Mucosa of stomach (tissue), 1 donor: ENCODE data around the gene KIF5B.

ENCODE experiments used
- H3K27me3 ChIP-seq: one replicate; pipeline ENCODE4 v1.7.0; 2013; ENCODE audit warnings: mild to moderate bottlenecking, low read length; ENCODE audit not compliant: control insufficient read depth, insufficient read depth
- H3K36me3 ChIP-seq: one replicate; pipeline ENCODE4 v1.7.0; 2013; ENCODE audit warnings: low read length; ENCODE audit not compliant: control insufficient read depth, insufficient read depth
- H3K4me1 ChIP-seq: one replicate; pipeline ENCODE4 v1.7.0; 2013; ENCODE audit warnings: mild to moderate bottlenecking, low read length; ENCODE audit not compliant: control insufficient read depth, insufficient read depth
- H3K4me3 ChIP-seq: one replicate; pipeline ENCODE4 v1.7.0; 2013; ENCODE audit warnings: low read length
- H3K9ac ChIP-seq: one replicate; pipeline ENCODE4 v1.7.0; 2013; ENCODE audit warnings: mild to moderate bottlenecking, low read length, moderate library complexity
- H3K9me3 ChIP-seq: one replicate; pipeline ENCODE4 v1.7.0; 2013; ENCODE audit warnings: mild to moderate bottlenecking, low read length, moderate library complexity; ENCODE audit not compliant: control insufficient read depth
- donor health status: Pancreatic carcinoma.

Gene KIF5B

GRCh38 chr10:32038777-32039176 lies 17.4 kb downstream of the KIF5B start:
- Histone ChIP-seq H3K4me3 (no peak overlapping the region), H3K9ac (no peak overlapping the region), H3K9me3 (no peaks in the 10 kb centered on the region), H3K27me3 (no peaks in the 10 kb centered on the region), H3K36me3 (peaks cover 5% of the 10 kb centered on the region), H3K4me1 (peaks cover 6% of the 10 kb centered on the region)

DNA sequence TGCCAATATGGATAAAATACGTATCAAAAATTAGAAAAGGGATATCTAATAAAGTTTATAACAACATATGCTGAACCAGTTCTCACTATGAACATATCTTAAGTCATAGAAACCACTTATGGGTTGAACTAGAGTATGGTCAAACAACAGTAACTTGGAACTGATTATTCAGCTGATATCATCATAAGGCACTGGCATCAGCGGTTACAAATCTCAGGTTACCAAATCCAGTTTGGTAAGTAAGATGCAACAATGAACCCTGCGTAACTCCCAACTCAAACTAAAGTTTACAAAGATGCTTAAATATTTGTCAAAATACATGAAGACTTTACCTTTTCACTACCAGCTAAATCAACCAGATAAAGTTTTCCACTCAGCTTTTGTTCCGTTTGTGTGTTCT lies 19.3 kb downstream of the KIF5B start:
- H3K9me3 ChIP-seq, result no peaks in the 10 kb centered on the region
- H3K4me3 ChIP-seq, result no peak overlapping the region
- H3K36me3 ChIP-seq, result peaks cover 4% of the 10 kb centered on the region
- H3K27me3 ChIP-seq, result no peaks in the 10 kb centered on the region
- H3K9ac ChIP-seq, result no peak overlapping the region
- H3K4me1 ChIP-seq, result peaks cover 6% of the 10 kb centered on the region

- Histone ChIP-seq H3K9me3 (no peaks in the 10 kb centered on the region), H3K36me3 (peaks cover 4% of the 10 kb centered on the region), H3K9ac (no peak overlapping the region), H3K27me3 (no peaks in the 10 kb centered on the region), H3K4me3 (no peak overlapping the region), H3K4me1 (peaks cover 6% of the 10 kb centered on the region)
Measured at GRCh38 chr10:32035038-32035437, 21.2 kb downstream of the KIF5B start.

- Histone ChIP-seq H3K4me3 (no peak overlapping the region), H3K27me3 (no peaks in the 10 kb centered on the region), H3K4me1 (no peaks in the 10 kb centered on the region), H3K9me3 (no peaks in the 10 kb centered on the region), H3K36me3 (peaks cover 4% of the 10 kb centered on the region), H3K9ac (no peak overlapping the region)
Measured at GRCh38 chr10:32033171-32033570, 23.1 kb downstream of the KIF5B start.

- no peaks in the 10 kb centered on the region for H3K9me3 ChIP-seq
- H3K36me3 ChIP-seq, result peaks cover 4% of the 10 kb centered on the region
- no peak overlapping the region for H3K9ac ChIP-seq
- no peaks in the 10 kb centered on the region for H3K4me1 ChIP-seq
- H3K27me3 ChIP-seq, result no peaks in the 10 kb centered on the region
- no peak overlapping the region for H3K4me3 ChIP-seq
Measured at GRCh38 chr10:32031920-32032319, 24.3 kb downstream of the KIF5B start.

DNA sequence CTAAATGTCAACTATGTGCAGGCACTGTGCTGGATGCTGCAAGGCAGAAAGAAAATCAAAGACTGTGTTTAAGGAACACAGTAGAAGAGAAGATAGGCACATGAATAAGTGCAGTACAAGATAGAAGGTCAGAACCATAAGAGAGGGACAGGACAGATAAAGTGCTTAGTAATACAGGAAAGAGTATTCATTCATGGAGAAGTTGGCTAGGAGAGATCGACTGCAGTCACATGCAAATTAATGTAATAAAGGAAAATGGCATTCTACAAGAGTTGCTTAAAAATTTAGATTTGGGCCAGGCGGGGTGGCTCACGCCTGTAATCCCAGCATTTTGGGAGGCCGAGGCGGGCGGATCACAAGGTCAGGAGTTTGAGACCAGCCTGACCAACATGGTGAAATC lies 24.8 kb downstream of the KIF5B start:
- Histone ChIP-seq H3K9me3 (no peaks in the 10 kb centered on the region), H3K36me3 (peaks cover 4% of the 10 kb centered on the region)

DNA sequence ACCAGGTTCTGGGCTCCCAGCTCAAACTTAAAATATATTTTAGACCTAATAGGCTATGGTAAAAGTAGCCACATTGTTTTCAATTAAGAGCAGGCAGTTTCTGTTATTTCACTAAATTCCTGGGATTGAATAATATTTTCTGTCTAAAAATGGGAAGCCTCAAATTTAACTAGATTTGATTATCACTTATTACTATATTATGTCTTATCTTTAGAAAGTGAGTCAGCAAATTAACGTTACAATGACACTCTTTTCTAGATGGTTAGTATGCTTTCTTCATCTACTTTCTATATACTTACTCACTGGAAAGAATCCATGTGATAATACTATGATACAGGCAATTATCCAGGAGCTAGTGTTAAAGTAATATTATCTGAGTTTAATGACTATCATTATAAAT lies 27.5 kb downstream of the KIF5B start:
- Histone ChIP-seq H3K27me3 (no peaks in the 10 kb centered on the region), H3K36me3 (peaks cover 4% of the 10 kb centered on the region), H3K9ac (no peak overlapping the region), H3K4me1 (no peaks in the 10 kb centered on the region), H3K4me3 (no peak overlapping the region), H3K9me3 (no peaks in the 10 kb centered on the region)

More for the DNA sequence above, 24.8 kb downstream of the KIF5B start:
- Histone ChIP-seq H3K4me1 (no peaks in the 10 kb centered on the region), H3K4me3 (no peak overlapping the region), H3K9ac (no peak overlapping the region), H3K27me3 (no peaks in the 10 kb centered on the region)

DNA sequence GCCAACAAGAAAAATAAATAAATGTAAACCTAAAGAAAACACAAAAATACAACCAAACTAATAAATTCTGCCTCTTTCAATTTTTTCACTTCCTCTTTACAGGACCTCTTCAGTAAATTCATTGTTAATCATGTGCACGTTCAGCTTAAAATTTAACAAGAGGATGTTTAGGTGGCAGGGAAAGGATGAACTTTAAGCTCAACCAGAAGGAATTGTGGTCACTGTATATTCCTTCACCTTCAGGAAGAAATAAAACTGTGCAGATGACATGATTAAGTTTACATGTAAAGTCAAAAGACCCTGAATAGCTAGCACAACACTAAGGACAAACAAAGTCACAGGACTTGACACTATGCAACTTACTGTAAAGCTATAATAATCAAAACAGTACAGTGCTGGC lies 33.0 kb downstream of the KIF5B start:
- Histone ChIP-seq H3K4me3 (no peak overlapping the region), H3K4me1 (no peaks in the 10 kb centered on the region), H3K9ac (no peak overlapping the region), H3K9me3 (no peaks in the 10 kb centered on the region), H3K27me3 (no peaks in the 10 kb centered on the region), H3K36me3 (no peaks in the 10 kb centered on the region)

- Histone ChIP-seq H3K9me3 (no peaks in the 10 kb centered on the region), H3K4me3 (no peak overlapping the region), H3K9ac (no peak overlapping the region), H3K4me1 (no peaks in the 10 kb centered on the region), H3K27me3 (no peaks in the 10 kb centered on the region), H3K36me3 (peaks cover 4% of the 10 kb centered on the region)
Measured at GRCh38 chr10:32017044-32017443, 39.2 kb downstream of the KIF5B start.

DNA sequence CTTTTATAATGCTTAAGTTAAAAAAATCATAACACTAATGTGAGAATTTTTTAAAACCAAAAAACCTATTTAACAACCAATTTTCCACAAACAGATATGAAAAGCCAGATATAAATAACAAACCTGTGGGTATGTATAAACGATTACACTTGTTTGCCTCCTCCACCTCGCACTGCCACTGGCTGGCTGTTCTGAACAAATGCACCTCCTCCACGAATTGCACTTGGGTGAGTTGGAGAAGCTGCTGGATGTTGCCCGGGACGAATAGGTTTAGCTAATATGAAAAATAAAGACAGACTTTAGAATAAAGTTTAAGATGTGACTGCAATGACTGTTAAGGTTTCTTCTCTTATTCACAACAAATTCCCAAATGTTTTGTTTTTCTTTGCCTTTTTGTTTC lies 40.8 kb downstream of the KIF5B start:
- Histone ChIP-seq H3K9me3 (no peaks in the 10 kb centered on the region), H3K4me1 (no peaks in the 10 kb centered on the region), H3K4me3 (no peak overlapping the region), H3K9ac (no peak overlapping the region), H3K27me3 (no peaks in the 10 kb centered on the region), H3K36me3 (peaks cover 4% of the 10 kb centered on the region)

GRCh38 chr10:32007026-32007425 lies 49.2 kb downstream of the KIF5B start:
- H3K36me3 ChIP-seq, result no peaks in the 10 kb centered on the region
- H3K9ac ChIP-seq, result no peak overlapping the region
- no peaks in the 10 kb centered on the region for H3K9me3 ChIP-seq
- H3K4me1 ChIP-seq, result peaks cover 8% of the 10 kb centered on the region
- no peaks in the 10 kb centered on the region for H3K27me3 ChIP-seq
- H3K4me3 ChIP-seq, result no peak overlapping the region

GRCh38 chr10:32005050-32005449 lies 51.2 kb downstream of the KIF5B start:
- H3K4me1 ChIP-seq, result peaks cover 8% of the 10 kb centered on the region
- no peaks in the 10 kb centered on the region for H3K36me3 ChIP-seq
- no peaks in the 10 kb centered on the region for H3K27me3 ChIP-seq
- no peak overlapping the region for H3K9ac ChIP-seq
- no peaks in the 10 kb centered on the region for H3K9me3 ChIP-seq
- no peak overlapping the region for H3K4me3 ChIP-seq

GRCh38 chr10:32004161-32004591 lies 52.0 kb downstream of the KIF5B start:
- Histone ChIP-seq H3K36me3 (no peaks in the 10 kb centered on the region), H3K27me3 (no peaks in the 10 kb centered on the region), H3K9ac (no peak overlapping the region), H3K4me3 (no peak overlapping the region), H3K4me1 (peaks cover 8% of the 10 kb centered on the region), H3K9me3 (no peaks in the 10 kb centered on the region)
